Vagina (tissue), 2 donors: Measurements from ENCODE around the gene ARHGAP26. TPM values are rescaled to one million over a fixed set of nuclear protein-coding genes. Genes with fewer than 3 reads are reported as not detected.
A peak's percentile ranks its signal among the peaks of the same experiment; 100 is the strongest.

Experiments used
- DNase-seq, 2 donors: peaks; one replicate each; pipeline ENCODE4 v3.0.0-alpha.2; 2017; ENCODE audit errors: extremely low spot score in 2 of 2
- H3K27ac ChIP-seq: fragments of 200-600 bp; sonication (generic); one replicate; pipeline ENCODE4 v1.5.1; 2019
- H3K27me3 ChIP-seq: fragments of 200-600 bp; sonication (generic); one replicate; pipeline ENCODE4 v1.5.1; 2019
- H3K36me3 ChIP-seq, 2 donors: fragments of 200-600 bp; sonication (generic); one replicate each; pipeline ENCODE4 v1.5.1; 2017 to 2019
- H3K4me1 ChIP-seq: fragments of 200-600 bp; sonication (generic); one replicate; pipeline ENCODE4 v1.5.1; 2019
- H3K4me3 ChIP-seq, 2 donors: fragments of 200-600 bp; sonication (generic); 1 replicate in 1 of 2; 2 replicates in 1 of 2; pipeline ENCODE4 v1.5.1; 2016 to 2019
- H3K9me3 ChIP-seq: fragments of 200-600 bp; sonication (generic); one replicate; pipeline ENCODE4 v1.5.1; 2019
- POLR2A ChIP-seq, 2 donors: fragments of 450-650 bp; IDR thresholded peaks; one replicate each; pipeline ENCODE4 v1.6.1; 2017; ENCODE audit warnings: antibody characterized with exemption in 2 of 2, mild to moderate bottlenecking in 2 of 2, moderate library complexity in 2 of 2
- POLR2AphosphoS5 ChIP-seq, 2 donors: sonication (generic); formaldehyde crosslinking; IDR thresholded peaks; one replicate each; pipeline ENCODE4 v1.9.0; 2017; ENCODE audit warnings: antibody characterized with exemption in 2 of 2, mild to moderate bottlenecking in 2 of 2, low read depth in 1 of 2; ENCODE audit not compliant: insufficient read depth in 1 of 2
- intact Hi-C: fragments of 100-400 bp; cut with DNase I; formaldehyde crosslinking; loops from one replicate; pipeline ENCODE4 v1.15.1; 2023
- total RNA-seq: library from RNA; depleted of rRNA; stranded (reverse); fragments of >200 nt; gene quantifications from one replicate; pipeline ENCODE4 v1.2.3, GENCODE V29; 2016
- TF ChIP-seq, protein P1 (sequence below), 3 experiments: fragments of 450-650 bp in 2 of 3; fragments of 200-600 bp in 1 of 3; sonication (generic) in 1 of 3; IDR thresholded peaks; one replicate each; pipeline ENCODE4 v1.5.1; 2017 to 2019; ENCODE audit warnings: antibody characterized with exemption in 3 of 3, mild to moderate bottlenecking in 2 of 3, moderate library complexity in 2 of 3

ARHGAP26 gene
- total RNA-seq, 1 donor from 2014 or later: 42.5 TPM

DNA sequence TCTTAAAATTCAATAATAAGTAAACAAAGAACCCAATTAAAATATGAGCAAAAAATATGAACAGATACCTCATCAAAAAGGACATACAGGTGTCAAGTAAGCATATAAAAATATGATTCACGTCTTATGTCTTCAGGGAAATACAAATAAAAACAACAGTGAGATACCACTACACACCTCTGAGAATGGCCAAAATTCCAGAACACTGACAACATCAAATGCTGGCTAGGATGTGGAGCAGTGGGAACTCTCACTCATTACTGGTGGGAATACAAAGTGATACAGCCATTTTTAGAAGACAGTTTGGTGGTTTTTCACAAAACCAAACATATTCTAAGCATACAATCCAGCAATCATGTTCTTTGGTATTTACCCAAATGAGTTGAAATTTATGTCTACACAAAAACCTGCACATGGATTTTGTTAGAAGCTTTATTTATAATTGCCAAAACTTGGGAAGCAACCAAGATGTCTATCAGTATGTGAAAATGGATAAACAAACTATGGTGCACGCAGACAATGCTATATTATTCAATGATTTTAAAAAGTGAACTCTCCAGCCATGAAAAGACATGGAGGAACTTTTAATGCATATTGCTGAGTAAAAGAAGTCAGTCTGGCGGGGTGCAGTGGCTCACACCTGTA lies 381.0 kb downstream of the ARHGAP26 start:
- Histone ChIP-seq H3K4me3 (no peak overlapping the region), H3K4me1 (peaks cover 63% of the 10 kb centered on the region), H3K27ac (no peak overlapping the region), H3K9me3 (no peaks in the 10 kb centered on the region), H3K27me3 (no peaks in the 10 kb centered on the region), H3K36me3 (no peaks in the 10 kb centered on the region)
- DNase-seq: no peak
- intact Hi-C loops: loop anchor here (5.0 kb wide), 1 partner anchor 89 kb away; no protein-coding TSS in a partner anchor
- TF ChIP-seq POLR2A (IDR thresholded peaks at IDR 0.05) (no peak), POLR2AphosphoS5 (IDR thresholded peaks at IDR 0.05; ENCODE audit: insufficient read depth in 1 of 2, low read depth in 1 of 2) (no peak)
- TF ChIP-seq, protein P1, sequence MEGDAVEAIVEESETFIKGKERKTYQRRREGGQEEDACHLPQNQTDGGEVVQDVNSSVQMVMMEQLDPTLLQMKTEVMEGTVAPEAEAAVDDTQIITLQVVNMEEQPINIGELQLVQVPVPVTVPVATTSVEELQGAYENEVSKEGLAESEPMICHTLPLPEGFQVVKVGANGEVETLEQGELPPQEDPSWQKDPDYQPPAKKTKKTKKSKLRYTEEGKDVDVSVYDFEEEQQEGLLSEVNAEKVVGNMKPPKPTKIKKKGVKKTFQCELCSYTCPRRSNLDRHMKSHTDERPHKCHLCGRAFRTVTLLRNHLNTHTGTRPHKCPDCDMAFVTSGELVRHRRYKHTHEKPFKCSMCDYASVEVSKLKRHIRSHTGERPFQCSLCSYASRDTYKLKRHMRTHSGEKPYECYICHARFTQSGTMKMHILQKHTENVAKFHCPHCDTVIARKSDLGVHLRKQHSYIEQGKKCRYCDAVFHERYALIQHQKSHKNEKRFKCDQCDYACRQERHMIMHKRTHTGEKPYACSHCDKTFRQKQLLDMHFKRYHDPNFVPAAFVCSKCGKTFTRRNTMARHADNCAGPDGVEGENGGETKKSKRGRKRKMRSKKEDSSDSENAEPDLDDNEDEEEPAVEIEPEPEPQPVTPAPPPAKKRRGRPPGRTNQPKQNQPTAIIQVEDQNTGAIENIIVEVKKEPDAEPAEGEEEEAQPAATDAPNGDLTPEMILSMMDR (IDR thresholded peaks at IDR 0.05): no peak

DNA sequence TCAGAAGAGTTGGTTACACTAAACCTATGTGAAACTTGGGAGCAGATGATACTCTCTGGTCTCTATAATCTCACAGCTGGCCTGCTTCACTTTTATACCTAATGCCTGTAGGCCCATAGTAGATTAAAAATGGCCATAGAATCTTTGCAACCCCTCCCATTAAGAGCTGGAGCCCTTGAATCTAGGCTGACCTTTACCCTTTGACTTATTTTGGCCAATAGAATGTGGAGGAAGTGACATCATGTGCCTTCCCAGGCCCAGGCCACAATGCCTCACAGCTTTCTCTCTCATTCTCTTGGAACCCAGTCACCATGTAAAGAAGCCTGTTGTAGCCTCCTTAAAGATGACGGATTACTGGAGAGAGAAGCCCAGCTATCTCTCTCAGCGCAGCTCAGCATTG lies 382.3 kb downstream of the ARHGAP26 start:
- Histone ChIP-seq H3K4me1 (peaks cover 58% of the 10 kb centered on the region), H3K4me3 (no peak overlapping the region)

DNA sequence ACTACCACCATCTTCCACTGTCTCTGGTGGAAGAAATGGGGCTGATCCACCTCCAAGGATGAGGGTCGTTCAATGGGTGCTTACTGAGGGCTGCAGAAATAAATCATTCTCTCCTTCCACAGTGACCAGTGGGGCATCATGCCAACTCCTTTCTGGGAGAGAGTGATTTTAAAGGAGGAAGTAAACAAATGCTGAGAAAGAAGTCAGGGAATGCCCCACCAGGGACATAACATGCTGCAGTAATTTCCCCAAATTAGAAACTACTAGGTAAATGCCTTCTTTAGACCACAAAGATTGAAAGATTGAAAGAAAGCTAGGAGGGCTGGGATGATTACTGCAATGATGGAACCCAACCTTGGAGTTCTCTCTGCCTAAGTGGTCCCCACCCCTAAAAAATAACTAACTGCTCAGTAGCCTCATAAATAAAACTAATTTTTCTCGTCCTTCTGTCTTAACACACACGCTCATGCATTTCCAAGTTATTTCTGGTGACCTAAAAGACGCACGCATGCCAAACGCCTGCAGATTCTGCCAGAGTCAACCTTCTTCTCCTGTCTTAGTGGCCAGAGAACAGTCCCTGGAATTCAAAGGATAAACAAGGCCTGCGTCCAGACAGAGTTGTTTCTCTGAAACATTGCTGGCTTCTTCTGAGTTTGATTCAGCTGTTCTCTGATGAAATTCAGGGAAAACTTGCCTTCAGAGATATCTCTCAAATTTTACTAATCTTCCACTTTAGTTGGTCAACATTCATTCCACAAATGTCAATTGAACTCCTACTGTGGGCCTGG lies 383.3 kb downstream of the ARHGAP26 start:
- intact Hi-C loops: loop anchor here (5.0 kb wide), 1 partner anchor 91 kb away; no protein-coding TSS in a partner anchor
- DNase-seq: no peak
- Histone ChIP-seq H3K4me1 (peaks cover 47% of the 10 kb centered on the region), H3K4me3 (no peak overlapping the region), H3K27me3 (no peaks in the 10 kb centered on the region), H3K36me3 (no peaks in the 10 kb centered on the region), H3K9me3 (no peaks in the 10 kb centered on the region), H3K27ac (peak overlapping the region; percentile 66)
- TF ChIP-seq, protein P1 (IDR thresholded peaks at IDR 0.05): no peak
- no peak for TF ChIP-seq POLR2A (IDR thresholded peaks at IDR 0.05)
- peak in 1 of 2 donors; percentile 47 for TF ChIP-seq POLR2AphosphoS5 (IDR thresholded peaks at IDR 0.05; ENCODE audit: insufficient read depth in 1 of 2, low read depth in 1 of 2)

More for the DNA sequence above, 382.3 kb downstream of the ARHGAP26 start:
- DNase-seq: no peak
- no peaks in the 10 kb centered on the region for H3K27me3 ChIP-seq
- intact Hi-C loops: loop anchor here (5.0 kb wide), 1 partner anchor 90 kb away; no protein-coding TSS in a partner anchor
- TF ChIP-seq, protein P1 (IDR thresholded peaks at IDR 0.05): no peak
- TF ChIP-seq POLR2AphosphoS5 (IDR thresholded peaks at IDR 0.05; ENCODE audit: insufficient read depth in 1 of 2, low read depth in 1 of 2) (no peak), POLR2A (IDR thresholded peaks at IDR 0.05) (no peak)
- H3K36me3 ChIP-seq: no peaks in the 10 kb centered on the region
- H3K9me3 ChIP-seq: no peaks in the 10 kb centered on the region
- no peak overlapping the region for H3K27ac ChIP-seq

DNA sequence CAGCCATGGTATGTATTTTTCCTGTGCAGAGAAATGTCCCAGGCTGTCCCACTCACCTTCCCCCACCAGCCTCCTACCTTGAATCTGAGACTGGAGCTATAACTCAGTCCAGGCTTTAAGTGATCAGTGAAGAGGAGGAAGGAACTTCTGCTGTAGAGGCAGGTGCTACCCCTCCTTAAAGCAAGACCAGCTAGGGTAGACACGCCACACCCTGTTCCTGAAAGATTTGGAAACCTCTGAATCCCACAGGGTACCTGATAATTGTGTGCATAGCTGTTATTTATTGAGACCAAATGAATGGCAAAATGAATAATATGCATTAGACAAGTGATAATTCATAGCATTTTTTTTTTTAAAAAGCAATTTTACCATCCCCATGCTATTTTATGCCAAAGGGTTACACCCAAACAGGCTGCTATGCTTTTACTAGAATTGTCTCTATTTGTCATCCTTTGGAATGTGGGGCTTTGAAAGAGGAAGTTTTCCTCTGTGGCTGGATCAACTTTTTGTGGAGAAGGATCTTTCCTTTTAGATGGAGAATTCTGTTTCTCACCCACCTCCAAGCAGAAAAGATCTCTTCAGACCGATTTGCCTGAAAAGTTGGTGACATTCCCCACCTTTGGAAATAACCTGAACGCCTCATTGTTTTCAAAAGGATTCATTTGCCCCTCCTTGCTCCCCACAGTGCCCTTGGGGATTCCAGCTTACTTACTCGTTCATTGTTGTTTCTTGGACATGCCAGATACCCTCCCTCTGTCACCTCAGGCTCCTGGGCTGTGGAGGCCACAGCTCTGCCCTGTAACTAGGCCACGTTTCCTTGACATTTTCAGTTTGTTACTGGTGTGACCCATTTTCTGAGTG lies 384.6 kb downstream of the ARHGAP26 start:
- intact Hi-C loops: loop anchor here (5.0 kb wide), 1 partner anchor 92 kb away; no protein-coding TSS in a partner anchor
- Histone ChIP-seq H3K4me3 (no peak overlapping the region), H3K27me3 (no peaks in the 10 kb centered on the region), H3K36me3 (no peaks in the 10 kb centered on the region), H3K27ac (peak overlapping the region; percentile 66), H3K4me1 (peaks cover 37% of the 10 kb centered on the region), H3K9me3 (no peaks in the 10 kb centered on the region)
- DNase-seq: no peak
- TF ChIP-seq, protein P1 (IDR thresholded peaks at IDR 0.05): no peak
- TF ChIP-seq POLR2AphosphoS5 (IDR thresholded peaks at IDR 0.05; ENCODE audit: insufficient read depth in 1 of 2, low read depth in 1 of 2) (no peak), POLR2A (IDR thresholded peaks at IDR 0.05) (no peak)
